HEK293T (cell line): ENCODE measurements around the gene TCEAL1.
"Not testable (repeated sequence)": the region's sequence is repeated elsewhere in the genome, so short reads cannot be mapped to it uniquely, and the experiment has no call there.

Experiments used
- LEF1 ChIP-seq: fragments of 450-650 bp; IDR thresholded peaks from 2 replicates; pipeline ENCODE4 v1.6.1; 2017; ENCODE audit warnings: mild to moderate bottlenecking, borderline replicate concordance
- NFRKB ChIP-seq: fragments of 450-650 bp; IDR thresholded peaks from 2 replicates; pipeline ENCODE4 v1.6.1; 2016; ENCODE audit warnings: mild to moderate bottlenecking, moderate library complexity

DNA sequence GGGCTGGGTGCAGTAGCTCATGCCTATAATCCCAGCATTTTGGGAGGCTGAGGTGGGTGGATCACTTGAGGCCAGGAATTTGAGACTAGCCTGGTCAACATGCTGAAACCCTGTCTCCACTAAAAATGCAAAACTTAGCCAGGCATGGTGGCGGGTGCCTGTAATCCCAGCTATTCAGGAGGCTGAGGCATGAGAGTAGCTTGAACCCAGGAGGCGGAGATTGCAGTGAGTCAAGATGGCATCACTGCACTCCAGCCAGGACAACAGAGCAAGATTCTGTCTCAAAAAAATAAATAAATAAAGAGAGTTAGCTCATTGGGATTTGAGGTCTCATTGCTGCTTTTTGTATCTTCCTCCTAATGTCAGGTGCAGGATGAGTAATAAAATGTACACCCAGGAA lies 28.3 kb downstream of the TCEAL1 start:
- not testable (repeated sequence) for TF ChIP-seq NFRKB, LEF1
